Head of caudate nucleus (tissue), 42 donors: Measurements from ENCODE around the gene PSMC3.

Experiments
- DNase-seq, 42 donors: peaks; one replicate each; pipeline versions ENCODE4 v3.0.0 to v3.0.0-alpha.2; 2020 to 2021; ENCODE audit warnings: mixed read lengths in 7 of 42
- intact Hi-C: fragments of 100-400 bp; cut with DNase I; formaldehyde crosslinking; loops from one replicate; pipeline ENCODE4 v1.15.0; 2022

PSMC3 gene

DNA sequence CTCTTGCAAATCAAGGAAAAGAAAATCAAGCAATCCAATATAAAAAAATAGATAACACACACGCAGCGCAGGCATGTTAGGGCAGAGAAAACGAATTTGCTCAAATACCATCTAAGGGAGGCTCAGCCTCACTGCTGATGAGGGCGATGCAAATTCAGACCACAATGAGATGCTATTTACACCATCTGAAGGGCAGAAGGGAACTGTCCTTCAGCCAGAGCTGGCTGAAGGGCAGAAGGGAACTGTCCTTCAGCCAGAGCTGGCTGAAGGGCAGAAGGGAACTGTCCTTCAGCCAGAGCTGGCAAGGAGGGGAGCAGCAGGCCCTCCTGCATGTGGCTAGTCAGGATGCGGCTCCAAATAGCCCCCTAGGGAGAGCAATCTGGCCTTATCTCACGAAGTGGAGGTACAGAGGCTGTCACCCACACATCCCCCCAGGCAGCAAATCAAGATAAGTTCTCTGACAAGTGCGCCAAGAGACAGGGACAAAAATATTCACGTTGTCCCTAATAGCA lies 25.4 kb downstream of the PSMC3 start:
- intact Hi-C loops: no loop called here
- no peak for DNase-seq

DNA sequence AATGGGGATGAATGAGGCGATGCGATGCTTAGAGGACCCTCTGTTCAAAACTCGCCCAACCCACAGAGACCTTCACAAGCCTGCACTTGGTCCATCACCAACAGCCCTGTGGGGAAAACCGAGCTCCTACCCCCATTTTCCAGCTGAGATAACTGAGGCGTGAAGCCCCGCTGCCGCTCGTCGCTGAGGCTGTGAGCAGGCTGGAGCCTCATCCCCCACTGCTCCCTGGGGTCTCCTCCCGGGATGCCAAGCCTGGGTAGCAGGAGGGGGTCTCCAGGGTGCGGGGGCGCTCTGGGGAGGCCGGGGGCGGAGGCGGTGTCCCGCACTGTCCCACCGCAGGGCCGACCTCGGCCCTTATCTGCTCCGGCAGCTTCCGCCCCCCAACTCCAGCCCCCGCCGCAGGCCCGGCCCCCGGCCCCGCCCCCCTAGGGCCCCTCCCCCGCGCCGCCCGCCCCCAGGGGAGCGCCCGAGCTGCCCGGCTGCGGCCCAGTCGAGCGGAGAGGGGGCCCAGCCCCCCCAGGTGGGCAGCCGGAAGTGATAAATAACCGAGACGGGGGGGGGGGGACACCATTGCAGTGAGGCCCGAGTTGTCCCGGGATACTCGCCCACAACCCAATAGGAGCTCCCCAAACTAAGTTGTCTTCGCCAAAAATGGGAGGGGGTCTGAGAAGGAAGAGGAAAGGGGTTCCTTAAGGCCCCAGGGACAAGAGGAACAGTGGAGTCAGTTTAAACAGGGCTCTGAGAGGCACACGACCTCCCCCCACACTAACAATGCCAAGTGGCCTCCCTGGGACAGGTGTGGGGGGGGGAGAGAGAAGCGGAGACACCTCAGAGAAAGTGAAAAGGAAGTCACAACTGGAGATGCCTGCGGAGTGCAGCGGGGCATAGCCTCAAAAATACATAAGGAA lies 26.1 kb downstream of the PSMC3 start:
- intact Hi-C loops: no loop called here
- DNase-seq: no peak

DNA sequence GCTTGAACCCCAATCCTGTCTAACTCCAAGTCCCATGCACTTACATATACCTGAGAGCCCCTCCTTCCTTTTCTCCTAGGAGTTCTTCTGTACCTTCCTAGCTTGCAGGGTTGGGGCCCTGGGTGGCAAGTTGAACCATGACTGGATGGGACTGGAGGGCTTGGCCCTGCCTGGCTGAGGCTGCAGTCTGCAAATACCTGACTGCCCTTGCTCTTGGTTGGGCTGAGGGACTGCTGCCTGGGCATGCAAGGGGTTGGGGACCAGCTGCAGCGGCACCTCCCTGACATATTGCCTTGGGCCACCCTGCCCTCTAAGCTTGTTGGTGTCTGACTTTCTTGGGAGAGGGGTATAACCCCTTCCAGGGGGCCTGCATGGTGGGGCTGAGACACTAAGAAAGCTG lies 27.7 kb downstream of the PSMC3 start:
- intact Hi-C loops: no loop called here

DNA sequence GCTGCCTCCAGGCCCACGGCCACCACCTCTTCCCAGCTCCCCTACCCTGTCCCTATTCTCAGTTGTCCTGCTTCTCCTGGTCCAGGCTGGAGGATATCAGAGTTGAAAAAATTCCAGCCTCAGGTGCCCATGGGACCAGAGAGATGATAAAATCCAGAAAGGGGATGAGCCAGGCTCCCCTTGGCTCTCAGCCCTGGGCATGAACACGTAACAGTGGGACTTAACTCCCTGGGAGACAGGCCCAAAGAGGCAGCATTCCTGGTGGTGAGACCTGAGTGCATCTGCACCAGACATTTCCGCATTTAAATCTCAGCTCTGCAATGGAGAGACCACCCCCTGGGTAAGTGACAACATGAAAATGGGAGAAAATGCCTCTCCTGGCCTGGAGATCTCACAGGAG lies 28.2 kb downstream of the PSMC3 start:
- intact Hi-C loops: no loop called here
- no peak for DNase-seq

More for the DNA sequence above, 27.7 kb downstream of the PSMC3 start:
- DNase-seq: no peak

DNA sequence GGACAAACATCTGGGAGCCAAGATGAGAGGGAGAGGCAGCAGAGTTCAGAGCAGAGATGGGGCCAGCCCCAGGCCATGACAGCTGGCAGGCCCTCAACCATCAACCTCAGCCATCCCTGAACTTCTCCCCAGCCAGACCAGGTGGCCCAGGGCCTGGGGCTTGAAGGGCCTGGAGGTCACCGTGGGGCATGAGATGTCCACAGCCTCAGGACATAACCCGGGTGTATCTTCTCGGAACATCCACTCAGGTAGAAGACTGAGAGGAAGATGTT lies 30.3 kb downstream of the PSMC3 start:
- no peak for DNase-seq
- intact Hi-C loops: no loop called here

DNA sequence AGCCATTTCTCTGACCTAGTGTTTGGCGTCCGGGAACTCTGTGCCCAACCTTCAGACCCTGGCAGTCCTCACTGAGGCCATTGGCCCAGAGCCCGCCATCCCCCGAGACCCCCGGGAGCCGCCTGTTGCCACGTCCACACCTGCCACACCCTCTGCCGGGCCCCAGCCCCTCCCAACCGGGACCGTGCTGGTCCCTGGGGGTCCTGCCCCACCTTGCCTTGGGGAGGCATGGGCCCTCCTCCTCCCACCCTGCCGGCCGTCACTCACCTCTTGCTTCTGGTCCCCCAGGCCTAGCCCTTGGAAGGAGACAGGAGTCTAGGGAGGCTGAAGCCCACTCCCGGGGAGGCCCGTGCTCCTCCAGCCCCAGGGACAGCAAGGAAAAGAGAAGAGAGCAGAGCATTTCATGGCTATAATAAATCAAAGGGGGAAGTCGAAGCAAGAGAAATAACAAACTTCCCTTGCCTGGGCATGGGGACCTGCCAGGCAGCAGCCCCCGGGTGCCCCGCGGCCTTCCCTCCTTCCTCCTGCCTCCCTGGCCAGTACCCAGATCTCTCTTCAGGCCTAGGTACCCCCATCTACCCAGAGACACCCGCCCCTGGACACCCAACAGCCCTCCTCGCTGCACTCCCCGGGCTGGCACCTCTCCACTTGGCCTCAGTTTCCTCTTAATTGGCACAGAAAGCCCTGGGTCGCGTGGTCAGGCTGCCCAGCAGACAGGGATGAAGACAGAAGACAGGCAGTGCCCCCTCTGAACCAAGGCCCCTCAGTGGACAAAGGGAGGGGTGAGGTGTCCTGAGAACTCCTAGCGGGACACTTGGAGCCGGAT lies 30.8 kb downstream of the PSMC3 start:
- DNase-seq: peak in 1 of 42 donors; percentile 16
- intact Hi-C loops: no loop called here

DNA sequence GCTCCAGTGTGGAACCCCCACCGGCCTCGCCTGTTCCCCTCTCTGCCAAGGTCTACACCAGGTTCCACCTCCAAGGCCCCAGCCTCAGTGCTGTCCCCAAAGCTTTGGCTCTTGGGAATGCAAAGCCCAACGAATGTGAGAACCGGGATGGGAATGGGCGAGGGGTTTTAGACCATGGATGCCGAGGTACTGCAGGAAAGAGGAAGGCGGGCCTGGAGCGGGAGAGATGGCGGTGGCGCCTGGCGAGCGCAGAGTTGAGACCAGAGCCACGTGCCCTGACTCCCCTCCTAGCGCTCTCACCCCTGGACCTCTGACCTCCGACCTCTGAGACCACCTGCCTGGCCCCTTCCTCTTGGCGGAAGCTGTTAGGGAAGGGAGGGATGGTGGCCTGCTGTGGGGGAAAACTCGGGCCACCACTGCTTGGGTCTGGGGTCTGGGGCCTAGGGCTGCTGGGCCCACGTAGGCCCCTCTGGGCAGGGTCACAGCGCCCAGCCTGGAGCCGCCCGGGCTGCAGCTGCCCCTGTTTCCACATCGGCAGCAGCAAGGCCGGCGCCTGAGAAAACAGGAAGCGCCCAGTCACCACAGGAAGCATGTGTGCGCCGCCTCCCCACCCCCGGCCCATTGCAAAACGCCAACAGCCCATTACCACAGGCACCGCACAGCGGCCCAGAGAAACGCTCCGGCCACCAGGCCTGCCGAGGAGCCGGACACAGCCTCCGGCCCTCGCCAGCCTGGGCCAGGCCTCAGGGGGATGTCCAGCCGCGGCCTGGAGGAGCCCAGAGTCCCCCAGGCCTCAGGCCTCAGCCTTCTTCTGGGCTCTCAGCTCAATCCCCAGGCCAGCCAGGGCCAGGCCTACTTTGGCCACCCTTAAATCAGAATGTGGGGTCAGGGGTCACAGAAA lies 31.7 kb downstream of the PSMC3 start:
- intact Hi-C loops: no loop called here
- peak in 1 of 42 donors; percentile 46 for DNase-seq

DNA sequence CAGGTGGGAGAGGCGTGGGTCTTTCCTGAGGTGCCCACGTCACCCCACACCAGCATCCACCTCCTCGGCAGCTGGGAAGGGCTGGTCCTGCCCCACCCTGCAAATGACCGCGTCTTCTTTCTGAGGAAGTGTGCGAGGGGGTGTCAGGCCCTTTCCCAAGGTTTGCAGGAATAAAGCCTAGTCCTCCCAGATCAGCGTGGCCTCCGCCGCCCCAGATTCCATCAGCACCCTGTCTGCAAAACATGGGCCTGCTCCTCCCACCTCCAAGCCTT lies 32.3 kb downstream of the PSMC3 start:
- no peak for DNase-seq
- intact Hi-C loops: no loop called here

DNA sequence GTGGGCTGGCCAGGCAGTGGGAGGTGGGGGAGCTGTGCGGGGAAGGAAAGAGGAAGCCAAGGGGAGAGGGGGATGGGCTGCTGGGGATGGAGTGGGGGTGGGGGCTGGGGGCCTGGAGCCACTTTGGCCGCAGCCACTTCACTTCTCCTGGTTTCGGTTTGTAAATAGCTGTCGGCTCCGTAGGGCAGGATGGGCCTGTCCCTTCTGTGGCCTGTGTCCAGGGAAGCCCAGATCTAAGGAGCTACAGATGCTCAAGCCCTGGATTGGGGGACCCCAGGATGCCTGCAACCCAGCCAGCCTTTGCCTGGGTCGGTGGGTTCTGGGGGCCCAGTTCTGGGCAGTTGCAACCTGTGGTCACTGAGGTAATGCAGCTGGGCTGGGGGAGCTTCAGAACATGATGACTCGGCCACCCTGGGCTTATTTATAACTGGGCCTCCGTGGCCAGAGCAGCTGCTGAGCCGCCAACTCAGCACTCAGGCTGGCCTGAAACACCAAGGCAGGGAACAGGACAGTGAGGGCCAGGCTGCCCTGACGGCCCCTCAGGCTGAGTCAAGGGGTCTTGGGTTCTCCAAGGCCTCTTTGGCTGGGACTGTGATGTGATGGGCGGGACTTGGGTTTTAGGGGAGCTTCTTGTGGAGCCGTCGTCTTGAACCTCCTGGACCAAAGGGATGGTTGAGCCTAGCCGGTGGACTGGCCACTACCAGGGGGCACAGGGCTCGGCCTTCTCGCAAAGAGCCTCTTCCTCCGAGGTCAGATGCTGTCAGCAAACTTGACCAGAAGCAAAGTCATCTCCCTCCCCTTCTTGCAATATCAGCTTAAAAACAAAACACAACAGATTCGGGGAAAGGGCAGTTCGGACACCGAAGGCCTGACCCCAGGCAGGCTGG lies 32.8 kb downstream of the PSMC3 start:
- intact Hi-C loops: no loop called here
- DNase-seq: peak in 2 of 42 donors; percentile 43 to 52

DNA sequence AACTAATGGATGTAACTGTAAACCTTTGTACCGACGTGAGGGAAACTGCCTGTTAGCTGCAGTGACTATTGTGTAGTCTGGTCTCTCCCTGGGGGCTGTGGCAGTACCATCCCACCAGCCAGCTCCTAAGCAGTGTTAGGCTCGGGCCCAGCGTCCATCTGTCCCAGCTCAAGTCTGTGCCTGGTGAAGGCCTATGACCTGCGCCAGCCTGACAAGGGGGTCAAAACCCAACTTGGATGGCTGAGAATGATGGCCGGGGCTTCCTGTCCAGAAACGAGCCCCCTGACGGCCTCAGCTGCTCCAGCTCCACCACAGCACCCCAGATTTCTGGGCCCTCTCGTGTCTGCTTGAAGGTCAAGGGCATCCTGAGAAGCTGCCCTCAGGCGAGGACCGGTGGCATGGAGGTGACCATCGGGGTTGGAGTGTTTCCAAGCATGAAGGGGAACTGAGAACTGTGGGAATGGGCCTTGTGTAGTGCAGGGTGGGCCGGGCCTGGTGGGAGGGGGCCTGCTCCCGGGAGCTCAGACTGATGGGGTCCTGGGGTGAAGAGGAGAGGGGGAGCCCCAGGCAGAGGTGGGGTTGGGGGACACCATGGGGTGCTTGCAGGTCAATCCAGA lies 33.6 kb downstream of the PSMC3 start:
- intact Hi-C loops: no loop called here
- DNase-seq: no peak

DNA sequence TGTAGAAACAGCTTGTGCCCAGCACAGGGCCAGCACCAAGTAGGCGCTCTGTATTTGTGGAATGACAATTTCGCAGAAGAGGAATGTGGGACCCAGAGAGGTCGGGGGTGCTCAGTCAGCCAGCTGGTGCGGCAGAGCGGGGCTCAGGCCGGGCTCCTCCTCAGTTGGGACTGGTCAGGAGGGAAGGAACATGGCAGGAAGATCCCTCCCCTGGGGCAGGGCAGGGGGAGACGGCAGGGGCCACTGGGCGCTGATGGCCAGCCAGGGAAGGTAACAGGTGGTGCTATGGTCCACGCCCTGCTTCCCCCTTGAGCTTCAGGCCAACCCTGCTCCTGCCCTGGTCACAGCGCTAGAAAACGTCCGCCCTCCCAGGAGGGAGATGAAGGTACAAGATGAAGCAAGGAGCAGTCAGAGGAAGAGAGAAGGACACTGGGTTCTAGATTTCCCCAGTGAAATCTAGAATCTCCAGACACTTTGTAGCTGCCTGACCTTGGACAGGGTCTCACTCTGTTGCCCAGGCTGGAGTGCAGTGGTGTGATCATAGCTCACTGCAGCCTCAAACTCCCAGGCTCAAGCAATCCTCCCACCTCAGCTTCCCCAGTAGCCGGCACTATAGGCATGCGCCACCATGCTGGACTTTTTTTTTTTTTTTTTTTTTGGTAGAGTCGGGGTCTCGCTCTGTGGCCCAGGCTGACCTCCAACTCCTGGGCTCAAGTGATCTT lies 34.4 kb downstream of the PSMC3 start:
- no peak for DNase-seq
- intact Hi-C loops: no loop called here

DNA sequence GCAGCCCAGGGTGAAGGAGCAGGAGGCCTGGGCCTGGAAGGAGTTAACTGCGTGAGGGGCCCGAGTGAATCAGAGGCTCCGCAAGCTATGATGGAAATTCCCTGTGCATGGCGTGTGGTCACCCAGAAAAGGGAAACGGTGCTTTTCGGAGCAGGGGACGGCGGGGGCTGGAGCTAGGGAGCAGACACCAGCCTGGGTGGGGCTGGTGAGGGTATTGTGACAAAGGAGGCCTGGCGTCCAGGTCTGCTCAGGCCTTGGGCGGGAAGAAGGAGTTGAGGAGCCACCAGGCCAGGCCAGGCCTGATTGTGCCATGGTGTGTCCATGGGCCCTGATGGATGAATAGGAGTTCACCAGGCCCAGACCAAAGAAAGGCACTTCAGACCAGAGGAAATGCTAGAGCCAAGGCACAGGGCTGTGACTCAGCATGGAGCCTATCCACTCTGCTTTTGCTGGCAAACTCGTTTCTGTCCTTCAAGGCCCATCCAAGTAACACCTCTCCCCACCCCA lies 35.1 kb downstream of the PSMC3 start:
- intact Hi-C loops: no loop called here
- peak in 3 of 42 donors; percentile 42 to 54 (median 45) for DNase-seq

DNA sequence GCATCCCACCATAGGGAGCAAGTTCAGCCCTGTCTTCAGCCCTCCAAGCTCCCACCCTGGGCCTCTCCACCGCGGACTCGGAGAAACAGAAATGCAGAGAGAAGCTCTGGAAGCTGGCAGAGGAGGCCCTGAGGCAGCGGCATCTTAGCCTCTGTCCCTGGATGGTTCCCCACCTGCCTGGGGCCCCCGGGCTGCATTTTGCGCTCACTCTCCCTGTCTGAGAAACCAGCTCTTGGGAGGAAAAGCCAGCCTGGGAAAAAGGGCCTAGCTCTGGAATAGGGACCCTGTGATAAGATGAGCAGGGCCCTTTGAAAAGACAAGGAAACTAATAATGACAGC lies 35.8 kb downstream of the PSMC3 start:
- DNase-seq: no peak
- intact Hi-C loops: no loop called here

DNA sequence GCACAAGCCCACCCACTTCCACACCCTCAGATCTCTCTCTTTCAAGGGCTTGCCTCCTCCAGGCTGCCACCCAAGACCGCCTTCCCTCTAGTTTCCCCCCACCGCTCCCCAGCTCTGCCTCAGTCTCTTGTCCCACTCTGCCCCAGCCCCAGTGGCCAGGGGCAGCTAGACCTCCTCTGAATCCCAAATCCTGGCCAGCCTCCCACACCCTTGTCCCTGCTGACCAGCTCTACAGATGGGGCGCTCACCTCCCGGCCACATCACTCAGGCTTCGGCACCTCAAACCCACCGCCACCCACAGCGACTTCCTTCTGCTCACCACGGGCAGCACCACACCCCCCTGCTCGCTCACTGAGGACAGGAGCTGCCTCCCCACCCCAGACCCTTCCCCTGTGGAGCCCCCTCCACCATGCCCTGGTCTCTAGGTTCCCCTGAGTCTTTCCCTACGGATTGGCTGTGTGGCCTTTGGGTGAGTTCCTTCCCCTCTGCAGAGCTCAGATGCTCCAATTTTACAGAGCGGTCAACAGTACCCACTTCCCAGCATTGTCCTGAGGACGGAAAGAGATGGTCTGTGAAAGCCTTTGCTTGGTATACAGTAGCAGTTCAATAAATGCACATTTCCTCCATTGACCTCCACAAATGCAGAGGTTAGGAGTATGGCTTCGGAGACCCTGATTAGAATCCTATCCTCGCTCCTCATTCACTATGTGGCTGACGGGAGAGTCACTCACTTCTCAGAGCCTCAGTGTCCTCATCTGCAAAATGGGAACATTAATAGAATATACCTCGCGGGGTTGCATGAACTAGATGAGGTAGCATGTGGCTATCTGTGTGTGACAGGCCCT lies 36.4 kb downstream of the PSMC3 start:
- intact Hi-C loops: no loop called here
- DNase-seq: no peak

DNA sequence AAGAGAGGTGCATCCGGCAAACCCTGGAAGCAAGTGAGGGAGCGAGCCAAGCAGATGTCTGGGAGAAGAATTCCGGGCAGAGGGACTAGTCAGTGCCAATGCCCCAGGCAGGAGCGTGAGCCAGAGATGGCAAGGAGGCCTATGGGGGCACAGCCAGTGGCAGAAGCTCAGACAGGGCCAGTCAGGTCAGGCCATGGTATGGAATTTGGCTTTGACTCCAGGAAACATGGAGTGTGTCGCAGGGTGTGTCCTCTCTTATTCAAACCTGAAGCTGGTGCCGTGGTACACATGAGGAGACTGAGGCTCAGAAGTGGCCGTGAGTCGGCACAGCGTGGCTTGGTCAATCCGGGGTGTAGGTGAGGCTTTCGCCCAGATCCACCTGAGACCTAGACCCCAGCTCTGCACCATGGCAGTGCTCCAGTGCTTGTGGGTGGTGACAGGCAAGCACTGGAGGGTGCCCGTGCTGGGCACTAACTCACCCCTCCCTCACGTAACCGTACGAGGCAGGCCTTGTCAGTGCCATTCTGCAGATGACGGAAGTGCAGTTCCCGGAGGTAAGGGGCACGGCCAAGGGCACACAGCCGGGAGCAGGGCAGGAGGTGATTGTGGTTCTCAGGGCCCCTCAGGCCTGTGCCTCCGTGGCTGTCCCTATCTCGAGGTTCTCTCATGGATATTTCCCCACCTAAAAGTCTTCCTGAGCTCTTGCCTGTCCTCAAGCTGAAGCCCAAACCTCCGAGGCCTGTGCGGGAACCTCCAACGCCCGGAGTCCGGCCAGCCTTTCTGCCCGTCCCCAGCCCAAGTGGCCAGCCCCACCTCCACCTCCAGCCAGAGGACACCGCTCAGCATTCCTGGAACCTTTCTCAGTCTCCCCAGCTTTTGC lies 37.3 kb downstream of the PSMC3 start:
- no peak for DNase-seq
- intact Hi-C loops: no loop called here
